Urothelium cell line (cell line): ENCODE results near the gene ZC3H12A.

Experiments
- DNase-seq: peaks from one replicate; pipeline ENCODE4 v3.0.0; 2011; ENCODE audit warnings: low spot score, mixed read lengths
- FAIRE-seq: peaks from 2 replicates; lab custom pipeline; 2011; peaks lifted over from hg19 to GRCh38; lab: Jason Lieb, UNC

ZC3H12A gene

DNA sequence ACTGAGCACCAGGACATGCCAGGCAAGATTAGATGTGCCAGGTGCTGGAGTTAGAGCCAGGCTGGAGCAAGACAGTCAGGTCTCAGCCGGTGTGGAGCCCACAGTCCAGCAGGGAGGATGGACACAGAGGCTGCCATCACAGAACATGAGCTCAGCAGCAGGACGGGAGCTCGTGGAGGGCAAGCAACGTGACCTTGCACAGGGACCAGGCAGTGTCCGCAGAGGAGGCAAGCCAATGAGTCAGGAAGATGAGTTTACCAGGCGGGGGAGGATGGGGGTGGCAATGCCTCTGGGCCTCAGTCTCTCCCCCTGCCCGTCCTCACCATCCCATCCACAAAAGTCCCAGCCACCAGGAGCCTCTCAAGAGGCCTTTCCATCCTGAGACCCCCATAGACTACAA is 20.7 kb upstream of the ZC3H12A start:
- FAIRE-seq (no peak), DNase-seq (no peak)

DNA sequence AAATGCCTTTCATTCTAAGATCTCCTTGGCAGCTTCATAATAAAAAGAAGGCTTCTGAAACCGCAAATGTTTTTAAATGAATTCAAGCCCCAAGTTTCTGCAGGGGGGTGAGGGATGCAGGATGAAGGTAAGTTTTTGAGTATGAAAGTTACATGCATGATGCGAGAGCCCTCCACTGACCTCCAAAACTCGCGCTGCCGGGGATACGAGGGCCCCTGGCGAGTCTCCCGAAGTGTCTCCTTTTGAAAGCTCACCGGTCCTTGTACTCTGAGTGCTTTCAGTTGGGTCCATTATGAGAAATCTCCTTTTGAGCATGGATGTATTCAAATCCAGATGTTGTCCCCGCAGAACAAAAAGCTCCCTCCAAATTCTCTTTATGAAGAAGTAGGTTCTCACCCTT is 18.9 kb upstream of the ZC3H12A start:
- FAIRE-seq (no peak), DNase-seq (no peak)

GRCh38 chr1:37456614-37457013 is 17.8 kb upstream of the ZC3H12A start:
- FAIRE-seq (no peak), DNase-seq (no peak)

DNA sequence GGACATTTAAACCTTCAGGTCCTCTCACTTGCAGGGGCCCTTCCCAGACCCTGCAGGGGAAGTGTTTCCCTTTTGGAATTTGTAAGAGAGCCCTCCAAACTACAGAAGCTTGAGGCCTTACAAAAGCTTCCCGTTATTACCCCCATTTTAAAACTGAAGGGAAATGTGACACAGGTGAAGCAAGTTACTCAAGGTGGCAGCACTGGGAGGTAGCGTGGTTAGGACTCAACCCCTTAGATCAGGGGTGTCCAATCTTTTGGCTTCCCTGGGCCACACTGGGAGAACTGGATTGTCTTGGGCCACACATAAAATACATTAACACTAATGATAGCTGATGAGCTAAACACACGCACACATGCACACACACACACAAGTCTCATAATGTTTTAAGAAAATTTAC is 15.8 kb upstream of the ZC3H12A start:
- FAIRE-seq (no peak), DNase-seq (no peak)

- no peak for FAIRE-seq
- no peak for DNase-seq
Observed at GRCh38 chr1:37461698-37462436, 12.5 kb upstream of the ZC3H12A start.

GRCh38 chr1:37464443-37464842 is 9.9 kb upstream of the ZC3H12A start:
- FAIRE-seq (no peak), DNase-seq (no peak)

- FAIRE-seq, result no peak
- no peak for DNase-seq
Observed at GRCh38 chr1:37465593-37466517, 8.5 kb upstream of the ZC3H12A start.

DNA sequence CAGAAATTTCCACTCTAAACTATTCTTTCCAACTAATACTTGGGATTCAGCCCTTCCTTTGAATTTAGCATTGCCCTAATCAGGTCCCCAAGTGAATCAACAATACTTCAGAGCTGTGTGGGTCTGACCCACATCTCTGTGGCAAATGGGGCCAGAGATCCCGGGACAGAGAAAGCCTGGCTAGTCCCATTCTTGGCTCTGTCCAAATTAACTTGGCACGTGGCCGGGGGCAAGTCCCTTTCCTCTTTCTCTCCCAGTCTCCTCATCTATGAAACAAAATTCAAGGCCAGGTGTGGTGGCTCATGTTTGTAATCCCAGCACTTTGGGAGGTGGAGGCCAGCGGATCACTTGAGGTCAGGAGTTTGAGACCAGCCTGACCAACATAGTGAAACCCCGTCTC is 6.3 kb upstream of the ZC3H12A start:
- FAIRE-seq, result no peak
- DNase-seq, result no peak

DNA sequence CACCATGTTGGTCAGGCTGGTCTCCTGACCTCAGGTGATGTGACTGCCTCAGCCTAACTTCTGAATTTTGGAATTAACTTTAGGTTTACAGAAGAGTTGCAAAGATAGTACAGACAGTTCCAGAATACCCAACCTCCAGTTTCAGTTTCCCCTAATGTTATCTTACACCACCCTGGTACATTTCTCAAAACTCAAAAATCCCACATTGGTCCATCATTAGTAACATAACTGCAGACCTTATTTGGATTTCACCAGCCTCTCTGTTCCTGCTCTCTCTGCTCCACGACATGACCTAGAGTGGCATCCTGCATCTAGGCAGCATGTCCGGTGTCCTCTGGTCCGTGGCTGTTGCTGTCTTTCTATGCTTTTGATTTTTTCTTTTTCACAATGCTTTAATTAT is 5.0 kb upstream of the ZC3H12A start:
- no peak for FAIRE-seq
- no peak for DNase-seq

DNA sequence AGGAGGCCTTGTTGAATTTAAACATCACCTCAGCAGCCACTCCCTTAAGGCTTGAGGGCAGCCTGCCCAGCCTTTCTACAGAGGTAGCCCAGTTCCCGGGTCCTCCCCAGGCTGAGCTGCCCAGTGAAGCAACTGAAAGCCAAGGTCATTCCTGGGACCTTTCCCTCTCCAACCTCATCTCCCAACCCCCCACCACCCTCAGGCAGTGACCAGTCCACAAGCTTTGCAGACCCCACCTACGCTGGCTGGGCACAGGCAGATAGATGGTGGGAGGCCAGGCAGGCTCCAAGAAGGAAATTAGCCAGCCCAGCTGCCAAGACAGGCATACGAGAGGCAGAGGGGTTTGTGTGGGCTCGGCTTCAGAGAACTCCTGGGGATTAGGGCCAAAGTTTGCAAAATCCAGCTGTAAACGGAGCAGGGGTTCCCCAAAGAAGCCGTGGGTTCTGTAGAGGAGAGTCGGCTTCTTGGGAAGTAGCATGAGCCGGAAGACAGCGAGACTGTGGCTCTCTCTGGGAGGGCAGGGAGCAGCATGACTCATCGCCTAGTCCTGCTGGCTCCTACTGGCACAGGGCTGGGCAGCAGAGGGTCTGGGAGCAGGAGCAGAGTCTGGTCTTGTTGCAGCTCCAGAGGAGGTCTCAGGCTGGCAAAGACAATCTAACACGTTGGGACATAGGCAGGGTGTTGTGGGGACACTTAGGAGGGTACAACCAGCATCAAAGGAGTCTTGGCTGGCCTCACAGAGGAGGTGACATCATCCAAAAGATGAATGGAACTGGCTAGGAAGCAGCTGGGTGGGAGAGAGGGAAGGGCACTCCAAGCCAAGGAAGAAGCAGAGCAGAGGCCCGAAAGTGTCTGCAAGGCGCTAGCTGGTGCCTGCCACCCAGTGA is 2.8 kb upstream of the ZC3H12A start:
- peak; percentile 53 for FAIRE-seq
- peak; percentile 96 for DNase-seq

GRCh38 chr1:37472281-37472680 is 2.1 kb upstream of the ZC3H12A start:
- FAIRE-seq (no peak), DNase-seq (no peak)

GRCh38 chr1:37472994-37473393 is 1.4 kb upstream of the ZC3H12A start:
- FAIRE-seq (no peak), DNase-seq (no peak)

DNA sequence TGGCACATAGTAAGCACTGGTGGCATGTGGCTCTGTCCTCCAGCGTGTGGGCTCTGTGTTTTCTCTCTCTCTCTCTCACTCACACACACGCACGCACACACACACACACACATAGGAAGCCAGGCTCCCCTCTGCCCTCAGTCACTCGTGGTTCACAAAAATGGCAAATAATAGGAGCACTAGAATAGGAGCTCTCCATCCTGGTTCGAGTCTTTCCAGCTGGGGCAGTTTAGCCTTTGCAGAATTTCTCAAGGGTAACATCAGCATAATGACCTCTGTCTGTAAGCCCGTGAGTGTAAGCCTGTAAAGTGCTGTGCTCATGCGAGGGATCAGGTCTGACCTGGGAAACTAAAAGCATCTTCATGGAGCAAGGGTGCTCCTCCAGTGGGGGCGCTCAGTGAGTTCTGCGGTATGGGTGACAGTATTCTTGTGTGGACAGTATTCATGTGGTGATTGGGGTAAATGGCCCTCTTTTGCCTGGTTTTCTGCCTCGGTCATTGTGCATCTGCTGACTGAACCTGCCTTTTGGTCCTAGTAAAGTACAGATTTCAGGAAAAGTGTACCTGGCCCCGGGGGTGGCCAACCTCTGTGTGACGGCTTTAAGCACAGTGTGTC is 842 bp upstream of the ZC3H12A start:
- FAIRE-seq, result no peak

DNA sequence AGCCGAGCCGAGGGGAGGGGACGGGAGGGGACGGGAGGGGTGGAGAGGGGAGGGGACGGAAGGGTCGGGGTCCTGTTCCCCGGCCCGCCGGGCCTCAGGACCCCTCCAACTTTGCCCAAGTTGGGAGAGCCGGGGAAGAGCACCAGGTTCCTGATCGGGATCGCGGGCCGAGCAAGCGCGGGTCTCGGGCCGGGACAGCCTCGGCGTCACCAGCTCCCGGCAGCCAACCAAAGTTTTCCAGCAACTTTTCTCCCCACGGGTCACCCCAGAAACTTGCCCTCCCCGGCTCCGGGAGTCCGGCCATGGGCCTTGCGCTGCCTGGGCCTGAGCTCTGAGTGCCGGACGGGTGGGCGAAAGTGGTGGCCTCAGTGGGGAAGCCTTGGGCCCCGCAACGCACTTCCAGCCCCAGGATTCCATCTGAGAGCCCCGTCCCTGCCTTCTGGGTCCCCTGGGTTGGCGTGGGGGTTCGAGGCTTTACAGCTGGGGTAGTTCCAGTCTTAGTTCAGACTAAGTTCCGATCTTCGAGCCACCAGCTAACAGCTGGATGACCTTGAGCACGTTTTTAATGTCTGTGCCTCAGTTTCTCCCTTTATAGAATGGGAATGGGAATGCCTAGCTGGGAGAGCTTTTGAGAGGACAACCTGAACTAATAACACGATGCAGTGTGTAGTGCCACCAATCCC is 458 bp downstream of the ZC3H12A start:
- FAIRE-seq (no peak), DNase-seq (no peak)

More for the DNA sequence above, 842 bp upstream of the ZC3H12A start:
- peak; percentile 38 for DNase-seq

GRCh38 chr1:37475380-37476086 is 1.2 kb downstream of the ZC3H12A start:
- DNase-seq (no peak), FAIRE-seq (no peak)

DNA sequence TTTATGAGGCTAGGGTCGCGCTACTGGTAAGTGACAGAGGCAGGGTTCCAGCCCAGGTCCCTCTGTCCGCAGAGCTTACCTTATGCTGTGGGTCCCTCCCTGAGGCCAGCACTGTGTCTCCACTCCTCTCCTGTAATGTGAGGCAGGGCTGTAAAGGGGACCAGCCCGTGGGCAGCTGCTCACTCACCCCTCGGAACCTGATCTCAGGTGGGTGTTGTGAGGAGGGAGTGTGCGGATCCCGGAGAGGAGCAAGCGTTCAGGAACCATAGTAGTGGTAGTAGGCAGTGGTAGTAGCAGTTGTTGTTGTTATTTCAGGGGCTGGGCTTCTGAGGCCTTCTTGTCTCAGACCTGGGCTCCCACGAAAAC is 1.7 kb downstream of the ZC3H12A start:
- no peak for DNase-seq

GRCh38 chr1:37476460-37477197 is 2.2 kb downstream of the ZC3H12A start:
- FAIRE-seq (no peak), DNase-seq (peak; percentile 69)

More for the DNA sequence above, 1.7 kb downstream of the ZC3H12A start:
- FAIRE-seq, result no peak

DNA sequence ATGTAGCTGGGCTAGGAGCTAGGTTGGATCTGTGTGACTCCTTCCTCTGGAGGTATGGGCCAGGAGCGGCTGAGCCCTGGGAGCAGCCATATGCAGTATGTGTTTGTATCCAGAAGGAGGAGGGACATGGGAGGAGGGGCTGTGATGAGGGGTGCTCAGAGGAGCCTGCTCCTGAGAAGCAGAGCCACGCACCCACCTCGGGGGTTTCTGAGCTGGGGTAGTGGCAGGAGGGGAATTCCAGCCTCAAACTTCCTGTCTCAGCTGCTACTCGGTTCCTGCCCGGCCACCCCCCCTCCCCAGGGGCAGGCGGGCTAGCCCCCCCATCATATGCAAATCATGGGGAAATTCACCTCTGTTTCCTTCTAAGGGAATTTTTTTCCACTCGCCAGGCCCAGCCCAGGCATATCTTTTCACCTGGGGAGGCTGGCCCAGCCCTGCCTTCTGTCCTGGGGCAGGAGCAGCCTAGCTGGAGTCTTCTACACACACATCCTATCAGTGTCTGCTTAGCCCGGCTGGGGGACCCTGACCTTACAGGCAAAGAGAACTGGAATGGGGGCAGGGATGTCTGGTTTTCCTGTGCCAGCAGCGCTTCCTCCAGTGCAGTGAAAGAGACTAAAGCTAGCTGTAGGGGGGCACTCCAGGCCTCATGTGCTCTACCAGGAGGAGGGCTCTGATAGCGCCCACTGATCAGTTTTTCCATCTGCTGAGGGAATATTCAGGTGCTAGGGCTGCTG is 3.0 kb downstream of the ZC3H12A start:
- FAIRE-seq (no peak), DNase-seq (no peak)
